GM12872 (cell line): ENCODE results near the gene AGT.

Experiments used
- TF ChIP-seq, protein P1 (sequence below): IDR thresholded peaks from 3 replicates; pipeline ENCODE4 v1.5.1; 2011; ENCODE audit warnings: low read depth, mild to moderate bottlenecking, low read length, moderate library complexity; ENCODE audit not compliant: insufficient read depth

The AGT gene

DNA sequence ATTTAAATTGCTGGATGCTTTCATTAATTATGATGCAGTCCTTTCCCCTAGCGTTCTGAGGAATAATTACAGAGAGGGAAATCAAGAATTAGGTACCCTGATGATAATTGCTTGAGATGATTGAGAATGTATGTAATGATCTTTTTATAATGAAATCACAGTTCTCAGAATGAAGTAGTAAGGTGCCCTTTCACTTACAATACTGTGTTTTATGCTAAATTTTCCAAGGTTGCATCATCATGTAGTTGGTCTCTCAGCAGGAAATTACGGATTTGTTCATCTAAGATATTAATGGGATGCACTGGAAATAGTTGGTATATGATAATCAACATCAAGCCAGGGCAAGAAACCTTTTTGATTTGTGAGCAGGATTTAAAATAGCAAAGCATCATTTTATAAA is 34.1 kb downstream of the AGT start:
- TF ChIP-seq, protein P1, sequence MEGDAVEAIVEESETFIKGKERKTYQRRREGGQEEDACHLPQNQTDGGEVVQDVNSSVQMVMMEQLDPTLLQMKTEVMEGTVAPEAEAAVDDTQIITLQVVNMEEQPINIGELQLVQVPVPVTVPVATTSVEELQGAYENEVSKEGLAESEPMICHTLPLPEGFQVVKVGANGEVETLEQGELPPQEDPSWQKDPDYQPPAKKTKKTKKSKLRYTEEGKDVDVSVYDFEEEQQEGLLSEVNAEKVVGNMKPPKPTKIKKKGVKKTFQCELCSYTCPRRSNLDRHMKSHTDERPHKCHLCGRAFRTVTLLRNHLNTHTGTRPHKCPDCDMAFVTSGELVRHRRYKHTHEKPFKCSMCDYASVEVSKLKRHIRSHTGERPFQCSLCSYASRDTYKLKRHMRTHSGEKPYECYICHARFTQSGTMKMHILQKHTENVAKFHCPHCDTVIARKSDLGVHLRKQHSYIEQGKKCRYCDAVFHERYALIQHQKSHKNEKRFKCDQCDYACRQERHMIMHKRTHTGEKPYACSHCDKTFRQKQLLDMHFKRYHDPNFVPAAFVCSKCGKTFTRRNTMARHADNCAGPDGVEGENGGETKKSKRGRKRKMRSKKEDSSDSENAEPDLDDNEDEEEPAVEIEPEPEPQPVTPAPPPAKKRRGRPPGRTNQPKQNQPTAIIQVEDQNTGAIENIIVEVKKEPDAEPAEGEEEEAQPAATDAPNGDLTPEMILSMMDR = no peak

DNA sequence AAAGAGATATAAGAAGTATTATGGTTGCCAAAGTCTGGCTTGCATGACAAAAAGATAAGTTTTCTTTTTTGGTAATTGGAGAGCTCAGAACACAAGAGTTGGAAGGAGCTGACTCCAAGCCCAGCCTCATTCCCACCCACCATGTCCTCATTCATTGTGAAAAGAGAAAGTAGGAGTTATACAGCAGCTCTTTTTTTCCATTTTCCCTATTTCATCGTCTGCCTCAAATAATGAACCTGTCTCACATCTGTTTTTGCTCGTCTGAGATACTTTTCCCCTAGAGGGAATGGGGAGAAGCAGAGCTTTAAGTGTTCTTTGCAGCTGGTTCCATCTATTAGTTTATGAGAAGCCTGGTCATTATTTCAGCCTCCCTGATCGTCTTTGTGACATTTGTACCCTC is 34.7 kb downstream of the AGT start:
- TF ChIP-seq, protein P1 = no peak

DNA sequence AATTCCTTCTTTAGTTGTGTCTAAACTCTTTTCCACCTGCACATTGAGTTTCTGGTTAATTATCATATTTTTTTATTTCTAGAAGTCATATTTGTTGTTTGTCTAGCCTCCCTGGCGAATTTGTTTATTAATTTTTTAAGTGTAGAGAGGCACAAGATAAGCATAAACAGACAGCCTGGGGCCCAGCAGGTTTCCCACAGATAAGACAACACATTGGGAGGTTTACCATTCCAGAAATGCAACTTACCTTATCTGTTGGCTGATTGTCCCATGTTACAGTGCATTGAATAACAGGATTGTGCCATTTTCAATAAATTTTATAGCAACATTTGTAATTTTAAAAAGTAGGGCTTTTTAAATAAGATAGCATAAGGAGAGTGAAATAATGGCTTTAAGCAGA is 36.7 kb downstream of the AGT start:
- TF ChIP-seq, protein P1 = no peak

DNA sequence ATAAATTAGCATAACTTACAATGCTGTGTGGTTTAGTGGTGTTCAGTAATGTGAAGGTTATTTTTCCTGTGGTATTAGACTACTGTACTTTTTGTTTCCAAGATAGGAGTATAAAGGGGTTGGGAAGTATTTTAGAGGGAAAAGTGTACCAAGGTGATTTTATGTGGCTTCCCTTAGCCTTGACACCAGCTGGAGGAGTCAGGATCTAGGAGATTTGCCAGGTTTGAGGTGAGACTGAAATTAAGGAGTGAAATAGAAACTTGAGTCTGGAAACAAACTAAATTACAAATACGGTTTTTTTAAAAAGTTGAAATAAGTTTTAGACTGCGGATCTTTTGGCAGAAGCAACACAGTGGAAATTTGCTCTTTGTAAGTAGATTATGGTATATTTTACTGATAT is 39.3 kb downstream of the AGT start:
- TF ChIP-seq, protein P1 = no peak

DNA sequence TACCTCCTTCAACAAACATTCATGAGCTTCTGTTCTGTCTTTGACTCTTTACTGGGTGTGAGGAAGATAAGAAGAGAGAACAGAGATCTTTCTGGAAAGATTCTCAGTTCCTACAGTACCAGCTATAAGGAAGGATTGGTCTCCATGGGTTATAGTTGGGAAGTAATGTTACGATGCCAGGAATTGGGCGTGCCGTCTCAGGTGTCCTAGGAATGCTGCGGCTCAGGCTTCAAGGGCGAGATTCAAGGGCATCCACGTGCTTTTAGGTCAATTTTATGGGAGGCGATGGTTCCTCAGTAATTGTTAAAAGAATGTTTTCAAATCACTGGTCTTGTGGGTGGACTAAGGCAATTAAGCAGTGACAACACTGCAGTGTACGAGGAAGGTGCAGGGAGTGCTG is 44.4 kb downstream of the AGT start:
- TF ChIP-seq, protein P1 = no peak

DNA sequence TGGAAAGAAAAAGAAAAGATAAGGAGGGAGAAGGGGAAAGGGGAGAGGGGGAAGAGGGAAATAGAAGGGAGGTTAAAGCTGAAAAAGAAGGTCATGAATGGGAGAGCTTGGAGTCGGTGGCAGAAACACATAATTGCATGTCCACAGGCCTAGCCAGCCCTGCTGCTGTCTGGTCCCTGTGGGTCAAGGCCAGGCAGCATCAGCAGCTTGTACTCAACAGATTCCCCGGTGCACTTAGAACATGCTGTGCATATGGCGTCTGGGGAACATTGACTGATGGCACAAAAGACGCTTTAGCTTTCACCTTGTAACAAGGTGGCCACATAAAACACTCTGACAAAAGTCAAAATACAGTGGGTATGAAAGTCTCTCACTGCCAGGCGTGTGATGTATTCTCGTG is 45.7 kb downstream of the AGT start:
- TF ChIP-seq, protein P1 = no peak

DNA sequence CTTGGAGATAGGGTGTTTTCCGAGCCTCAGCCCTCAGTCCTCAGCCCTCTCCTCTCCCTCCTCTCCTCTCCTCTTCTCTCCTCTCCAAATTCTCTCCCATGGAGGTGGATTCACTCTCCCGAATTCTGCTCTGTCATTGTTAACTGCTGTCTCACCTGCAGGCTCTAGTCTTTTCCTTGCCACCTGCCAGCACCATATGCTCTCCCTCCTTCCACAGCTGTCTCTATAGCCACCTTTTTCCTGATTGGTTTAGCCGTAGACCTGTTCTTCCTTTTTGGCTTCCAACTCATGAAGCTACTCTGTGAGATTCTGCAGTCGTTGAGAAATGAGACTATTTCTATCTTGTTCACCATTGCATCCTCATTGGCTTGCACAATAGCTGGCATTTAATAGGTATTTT is 51.9 kb downstream of the AGT start:
- TF ChIP-seq, protein P1 = no peak

DNA sequence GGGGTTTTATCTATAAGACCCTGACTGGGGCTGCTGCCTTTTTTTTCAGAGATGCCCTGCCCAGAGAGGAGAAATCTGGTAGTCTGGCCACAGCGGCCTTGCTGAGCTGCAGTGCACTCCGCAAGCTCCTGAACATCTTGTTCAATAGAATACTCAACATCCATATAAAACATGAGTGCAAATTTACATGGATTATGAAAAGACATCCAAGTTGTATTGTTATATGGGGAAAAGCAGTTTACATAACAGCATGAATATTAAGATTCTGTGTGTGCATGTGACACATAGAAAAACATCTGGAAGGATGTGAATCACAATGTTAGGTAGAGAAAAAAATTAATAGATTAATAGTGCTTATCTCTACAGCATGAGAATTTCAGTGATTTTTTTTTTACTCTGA is 55.2 kb downstream of the AGT start:
- TF ChIP-seq, protein P1 = no peak
